Stimulated activated CD4-positive, alpha-beta T cell treated with anti-CD3 and anti-CD28 coated beads, TNF-alpha, amount 100 ng/mL, for 1 hour (primary cell): ENCODE results near the gene TMEM138.

ENCODE experiments used
- DNase-seq, 3 donors: peaks; one replicate each; pipeline ENCODE4 v3.0.0-alpha.2; 2020; ENCODE audit warnings: low read depth in 3 of 3, low spot score in 1 of 3

Gene TMEM138

DNA sequence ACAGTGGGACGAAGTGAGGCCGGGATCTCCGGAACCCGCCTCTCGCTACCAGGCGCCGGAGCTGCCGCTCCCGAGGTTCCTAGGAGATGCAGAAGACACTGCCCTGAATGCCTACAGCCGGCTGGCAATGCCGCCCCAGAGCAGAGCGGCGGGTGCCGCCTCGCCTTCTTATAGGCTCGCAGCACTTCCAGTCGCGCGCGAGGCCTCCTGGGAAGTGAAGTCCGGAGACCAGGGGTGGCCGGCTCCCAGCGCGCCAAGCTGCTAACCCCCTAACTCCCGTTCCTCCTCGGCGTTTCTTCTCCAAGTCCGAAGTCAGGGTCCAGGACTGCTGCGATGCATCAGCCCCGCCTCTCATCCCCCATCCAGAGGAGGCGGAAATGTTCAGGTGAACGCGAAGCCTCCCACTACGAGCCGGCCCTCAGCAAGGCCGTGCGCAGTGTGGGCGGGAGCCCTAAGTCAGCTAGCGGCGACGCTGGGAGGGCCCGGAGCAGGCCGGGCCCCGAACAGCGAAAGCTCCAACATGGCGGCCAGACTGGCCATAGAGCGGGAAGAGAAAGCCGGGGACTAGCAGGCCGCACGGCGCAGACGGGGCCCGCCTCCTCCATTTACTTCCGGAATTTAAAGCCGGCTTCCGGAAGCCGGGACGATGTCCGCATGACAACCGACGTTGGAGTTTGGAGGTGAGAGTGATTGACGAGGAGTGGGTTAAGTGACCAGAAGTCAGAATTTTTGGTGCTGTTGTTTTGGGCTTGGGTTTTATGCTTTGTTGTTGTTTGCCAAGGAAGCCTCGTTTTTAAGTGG, at the start of gene TMEM138, which contains the start of gene CYB561A3:
TSS of gene TMEM138 (plus strand) at position 634 of the 801 bp plus-strand sequence. CDS start 2,017 bp downstream, outside the sequence.
TSS of gene CYB561A3 (minus strand) at position 142 of the 801 bp plus-strand sequence. CDS start 5,169 bp downstream, outside the sequence.
- peak; percentile 59 to 73 (median 69) for DNase-seq

- no peak for DNase-seq
Measured at GRCh38 chr11:61315260-61315659, 46.9 kb upstream of the TMEM138 start.

GRCh38 chr11:61325649-61326414, 36.3 kb upstream of the TMEM138 start:
- DNase-seq: no peak

- no peak for DNase-seq
Measured at GRCh38 chr11:61327669-61328071, 34.5 kb upstream of the TMEM138 start.

DNA sequence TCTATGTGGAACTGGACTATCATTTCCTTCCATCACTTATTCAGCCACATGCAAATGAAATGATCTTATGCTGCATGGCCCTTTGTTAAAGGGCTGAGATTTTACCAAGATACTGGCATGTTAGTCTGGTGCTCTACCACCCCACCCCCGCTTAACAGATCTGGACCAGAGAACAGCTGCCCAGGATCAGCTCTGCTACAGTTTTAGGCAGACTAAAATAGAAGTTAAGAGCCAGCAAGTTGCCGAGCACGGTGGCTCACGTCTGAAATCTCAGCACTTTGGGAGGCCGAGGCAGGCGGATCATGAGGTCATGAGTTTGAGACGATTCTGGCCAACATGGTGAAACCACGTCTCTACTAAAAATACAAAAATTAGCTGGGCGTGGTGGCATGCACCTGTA, 33.8 kb upstream of the TMEM138 start:
- no peak for DNase-seq

GRCh38 chr11:61329871-61330270, 32.3 kb upstream of the TMEM138 start:
- no peak for DNase-seq

- no peak for DNase-seq
Measured at GRCh38 chr11:61331651-61332050, 30.5 kb upstream of the TMEM138 start.

DNA sequence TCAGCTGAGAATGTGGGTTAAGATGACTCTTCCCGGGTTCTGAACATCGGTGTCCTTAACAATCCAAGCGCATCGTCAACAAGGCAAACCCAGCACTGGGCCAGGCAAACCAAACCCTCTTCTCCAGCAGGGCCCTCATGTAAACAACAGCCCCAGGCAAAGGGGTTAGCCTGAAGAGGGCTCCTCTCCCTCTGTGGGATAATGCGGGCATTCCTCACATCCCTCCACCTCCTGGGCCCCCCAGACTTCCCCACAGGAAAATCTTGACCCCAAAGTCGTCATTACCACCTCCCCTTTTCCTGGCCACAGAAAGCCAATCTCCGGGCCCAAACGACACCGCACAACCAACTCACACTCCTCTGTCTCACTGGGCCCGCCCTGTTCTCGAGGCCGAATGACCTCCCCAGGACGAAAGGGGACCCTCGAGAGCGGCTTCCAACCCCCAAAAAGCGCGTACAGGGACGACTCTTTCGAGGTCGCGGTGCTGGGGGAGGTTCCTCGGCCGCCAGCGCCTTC, 29.8 kb upstream of the TMEM138 start:
- no peak for DNase-seq

DNA sequence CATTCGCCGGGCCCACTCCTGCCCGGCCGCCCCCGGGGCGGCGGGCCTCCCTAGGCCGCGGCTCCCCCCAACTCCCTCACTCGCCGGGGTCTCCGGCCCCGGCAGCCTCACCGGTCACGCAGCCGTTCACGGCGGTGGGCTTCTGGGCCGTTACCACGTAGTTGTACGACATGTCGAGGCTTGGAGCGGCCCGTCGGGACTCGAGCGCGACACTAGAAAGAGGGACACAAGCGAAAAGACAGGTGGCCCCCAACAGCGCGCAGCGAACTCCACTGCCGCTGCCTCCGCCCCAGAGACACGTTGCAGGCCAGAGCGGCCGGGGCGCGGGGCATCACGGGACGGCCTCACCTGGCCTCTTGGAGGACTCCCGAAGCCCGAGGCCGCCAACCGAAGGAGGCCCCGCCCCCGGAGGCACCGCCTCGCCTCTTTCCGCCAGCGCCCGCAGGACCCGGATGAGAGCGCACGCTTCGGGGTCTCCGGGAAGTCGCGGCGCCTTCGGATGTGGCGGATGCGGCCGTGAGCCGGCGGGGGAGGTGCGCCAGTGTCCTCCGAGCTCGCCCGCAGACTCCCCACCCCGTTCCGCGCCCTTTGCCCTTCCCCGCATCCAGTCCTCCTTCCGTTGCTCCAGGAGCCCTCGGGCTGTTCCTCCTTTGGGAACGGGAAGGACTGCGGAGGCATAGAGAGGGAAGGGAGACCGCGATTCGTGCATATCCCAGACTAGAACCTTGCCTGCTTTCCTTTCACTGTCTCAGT, 29.2 kb upstream of the TMEM138 start, which contains the start of the genes DDB1 and TKFC:
TSS of gene DDB1 (minus strand) at position 309 of the 753 bp plus-strand sequence. CDS start at position 172, 137 bp downstream.
TSS of gene TKFC (plus strand) at position 432 of the 753 bp plus-strand sequence. CDS start 1,501 bp downstream, outside the sequence.
- peak; percentile 92 to 94 (median 93) for DNase-seq

- DNase-seq: no peak
Measured at GRCh38 chr11:61333550-61334433, 28.4 kb upstream of the TMEM138 start.

DNA sequence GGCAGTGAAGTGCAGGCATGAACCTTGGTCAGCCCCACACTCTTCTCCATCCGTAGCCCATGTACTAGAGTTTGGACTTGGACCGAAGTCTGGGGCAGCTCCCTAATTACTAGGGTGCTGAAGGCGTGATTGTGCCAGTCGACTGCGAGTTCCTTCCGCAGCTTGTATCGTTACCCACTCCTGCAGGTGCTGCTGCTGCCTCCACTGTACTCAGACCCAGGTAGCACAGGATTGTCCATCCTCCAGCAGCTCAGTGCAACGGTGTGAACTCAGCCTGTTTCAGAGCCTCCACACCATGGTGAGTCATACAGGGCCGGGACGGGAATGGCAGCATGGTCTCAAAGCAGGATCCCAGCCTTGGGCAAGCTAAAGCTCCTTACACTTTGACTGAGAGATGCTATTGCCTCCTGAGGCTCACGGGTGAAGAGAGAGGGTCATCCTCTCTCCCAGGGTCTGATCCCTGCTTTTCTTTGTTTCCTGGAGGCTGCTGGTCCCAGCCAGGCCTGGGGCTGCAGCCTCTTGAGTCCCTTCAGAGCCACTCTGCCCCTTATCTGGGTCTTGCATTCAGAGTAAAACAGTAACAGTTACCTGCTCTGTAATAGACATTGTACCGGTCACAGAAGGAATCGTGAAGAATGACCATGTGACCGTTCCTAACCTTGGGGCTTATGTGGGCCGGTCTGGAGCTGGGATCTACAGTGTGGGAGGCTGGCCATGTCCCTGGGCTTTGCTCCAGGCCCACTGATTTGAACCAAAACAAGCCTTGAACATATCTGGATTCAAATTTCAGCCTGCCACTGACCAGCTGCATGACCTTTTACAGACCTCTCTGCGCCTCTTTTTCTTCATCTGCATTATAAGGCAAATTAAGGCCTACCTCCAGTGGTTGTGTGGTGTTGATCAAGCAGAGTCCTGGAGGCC, 27.5 kb upstream of the TMEM138 start:
- no peak for DNase-seq

GRCh38 chr11:61335355-61335710, 26.8 kb upstream of the TMEM138 start:
- DNase-seq: no peak

DNA sequence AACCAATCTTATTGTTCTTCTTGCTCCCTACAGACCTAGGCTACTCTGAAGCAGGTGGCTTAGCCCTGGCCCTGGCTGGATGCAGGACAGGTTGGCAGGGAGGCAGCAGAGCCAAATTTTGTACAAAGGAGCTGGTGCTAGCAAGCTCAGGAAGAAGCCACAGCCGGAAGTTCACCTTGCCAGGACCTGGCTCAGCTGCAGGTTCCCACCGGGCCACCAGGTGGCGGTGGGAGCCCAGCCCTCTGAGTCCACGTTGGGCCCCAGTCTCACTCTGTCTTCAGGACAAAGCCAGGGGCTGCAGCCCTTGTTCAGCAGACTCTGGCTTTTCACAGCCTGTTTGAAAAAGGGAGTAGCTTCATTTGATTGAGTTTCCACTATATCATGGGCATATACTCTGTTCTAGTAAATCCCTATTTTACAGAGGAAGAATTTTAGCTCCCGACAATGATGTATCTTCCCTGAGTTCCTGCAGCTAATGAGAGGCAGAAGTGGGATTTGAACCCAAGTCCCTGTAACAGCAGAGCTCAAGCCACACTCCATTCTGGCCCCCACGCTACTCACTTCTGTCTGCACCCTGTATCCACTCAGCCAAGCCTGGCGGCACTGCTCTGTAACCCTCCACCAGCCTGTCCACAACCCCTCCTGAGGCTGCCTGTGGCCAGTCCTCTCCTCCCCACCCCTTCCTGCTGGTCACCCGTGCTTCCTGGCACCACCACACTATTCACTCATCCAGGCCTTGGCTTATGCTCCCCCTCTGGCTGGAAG, 25.8 kb upstream of the TMEM138 start:
- peak; percentile 51 to 71 (median 64) for DNase-seq

- no peak for DNase-seq
Measured at GRCh38 chr11:61337706-61338470, 24.3 kb upstream of the TMEM138 start.

DNA sequence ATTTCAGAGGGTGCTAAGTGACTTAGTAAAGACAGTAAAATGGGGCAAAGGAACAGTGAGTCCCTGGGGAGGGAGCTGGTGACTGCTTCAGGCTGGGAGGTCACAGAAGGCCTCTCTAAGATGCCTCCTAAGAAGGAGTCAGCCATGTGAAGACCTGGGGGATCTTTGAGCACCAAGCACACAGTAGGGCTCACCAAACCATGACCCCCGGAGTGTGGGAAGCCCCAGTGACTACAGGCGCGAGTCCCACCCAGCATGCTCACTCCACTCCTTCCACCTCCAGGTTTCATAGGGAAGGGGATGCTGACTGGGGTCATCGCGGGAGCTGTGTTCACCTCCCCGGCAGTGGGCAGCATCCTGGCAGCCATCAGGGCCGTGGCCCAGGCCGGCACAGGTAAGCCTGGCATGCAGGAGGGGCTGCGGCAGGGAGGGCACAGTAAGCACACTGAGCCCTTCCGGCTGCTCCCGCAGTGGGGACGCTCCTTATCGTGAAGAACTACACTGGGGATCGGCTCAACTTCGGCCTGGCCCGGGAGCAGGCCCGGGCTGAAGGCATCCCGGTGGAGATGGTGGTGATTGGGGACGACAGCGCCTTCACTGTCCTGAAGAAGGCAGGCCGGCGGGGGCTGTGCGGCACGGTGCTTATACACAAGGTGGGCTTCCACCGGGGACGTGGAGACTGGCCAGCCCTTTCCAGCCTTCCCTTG, 23.2 kb upstream of the TMEM138 start:
- no peak for DNase-seq

DNA sequence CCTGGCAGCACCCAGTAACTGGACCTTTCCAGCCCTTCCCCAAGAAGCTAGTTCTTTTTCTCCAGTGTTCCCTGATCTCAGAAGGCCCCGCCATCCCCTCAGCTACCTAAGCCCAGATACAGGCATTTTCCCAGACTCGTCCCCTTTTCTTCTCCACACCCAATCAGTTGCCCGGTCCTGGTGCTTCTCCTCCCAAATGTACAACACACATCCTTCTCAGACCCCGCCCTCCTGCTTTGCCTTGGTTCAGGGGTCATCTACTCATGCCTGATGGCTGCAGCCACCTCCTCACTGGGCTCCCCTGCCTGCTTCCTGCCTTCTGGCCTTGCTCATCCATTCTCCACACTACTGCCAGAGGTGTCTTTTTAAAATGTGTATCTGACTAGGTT, 22.7 kb upstream of the TMEM138 start:
- DNase-seq: no peak

DNA sequence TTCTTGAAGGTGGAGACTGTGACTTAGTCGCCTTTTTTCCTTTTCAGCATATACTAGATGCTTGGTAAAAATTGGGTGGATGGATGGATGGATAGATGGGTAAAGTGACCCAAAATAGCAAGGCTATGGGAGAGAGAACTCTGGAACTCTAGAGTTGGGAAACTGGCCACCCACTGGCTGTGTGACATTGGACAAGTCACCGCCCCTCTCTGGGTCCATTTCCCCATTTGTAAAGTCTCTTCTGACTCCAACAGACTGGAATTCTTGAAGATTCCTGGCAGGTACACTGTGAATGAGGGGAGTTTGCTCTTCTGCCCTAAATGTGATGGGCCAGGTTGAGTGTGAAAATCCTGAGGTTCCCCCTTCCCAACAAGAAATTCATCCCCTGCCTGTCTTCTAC, 21.2 kb upstream of the TMEM138 start:
- no peak for DNase-seq
